K562 (cell line): ENCODE data around the gene AGO4.

Source experiments
- CTCF ChIP-seq, 3 experiments: IDR thresholded peaks in 2 of 3; conservative IDR thresholded peaks in 1 of 3; 2 replicates each; pipeline ENCODE4 v1.5.1; 2011 to 2012; ENCODE audit warnings: low read length in 3 of 3, mild to moderate bottlenecking in 3 of 3, control low read depth in 2 of 3, improper control_type of control experiment in 1 of 3, inconsistent platforms in 1 of 3, low read depth in 1 of 3, mixed read lengths in 1 of 3, moderate library complexity in 1 of 3; ENCODE audit not compliant: insufficient read depth in 2 of 3
- EZH2 ChIP-seq: IDR thresholded peaks from 2 replicates; pipeline ENCODE4 v1.6.1; 2012; ENCODE audit warnings: low read depth, mild to moderate bottlenecking, inconsistent platforms, low read length, borderline replicate concordance
- POLR2A ChIP-seq: fragments of 450-650 bp; conservative IDR thresholded peaks from 2 replicates; pipeline ENCODE4 v1.6.1; 2016
- RFX5 ChIP-seq: IDR thresholded peaks from 2 replicates; pipeline ENCODE4 v1.6.1; 2011; ENCODE audit warnings: low read depth, mild to moderate bottlenecking, improper control_type of control experiment, low read length
- SIN3A ChIP-seq, 2 experiments: fragments of 150-350 bp in 1 of 2; IDR thresholded peaks; 2 replicates each; pipeline ENCODE4 v1.6.1; 2011 to 2016; ENCODE audit warnings: borderline replicate concordance in 2 of 2, low read depth in 2 of 2, low read length in 2 of 2, mild to moderate bottlenecking in 2 of 2, moderate library complexity in 2 of 2; ENCODE audit not compliant: control insufficient read depth in 1 of 2
- ZBTB33 ChIP-seq: sonication (generic); formaldehyde crosslinking; IDR thresholded peaks from 2 replicates; pipeline ENCODE4 v1.8.1; 2023; ENCODE audit warnings: mild to moderate bottlenecking, missing genetic modification reagents
- ZNF592 ChIP-seq: fragments of 450-650 bp; IDR thresholded peaks from 2 replicates; pipeline ENCODE4 v1.6.1; 2017; ENCODE audit warnings: antibody characterized with exemption, mild to moderate bottlenecking
- ZNF76 ChIP-seq: fragments of 250-450 bp; sonication (Bioruptor Pico); IDR thresholded peaks from 2 replicates; pipeline ENCODE4 v1.4.0; 2020; ENCODE audit warnings: mild to moderate bottlenecking, moderate library complexity, borderline replicate concordance

GRCh38 chr1:35850051-35850450, 42.2 kb downstream of the AGO4 start:
- TF ChIP-seq POLR2A (no peak), EZH2 (no peak), ZNF76 (CRISPR knock-in tag) (no peak), SIN3A (IDR thresholded peaks at IDR 0.05; ENCODE audit: borderline replicate concordance in 2 of 2, control insufficient read depth in 1 of 2, low read depth in 2 of 2, low read length in 2 of 2) (no peak), ZBTB33 (CRISPR knock-in tag) (no peak), CTCF (IDR thresholded peaks at IDR 0.05 in 2 of 3, conservative IDR thresholded peaks at IDR 0.05 in 1 of 3; ENCODE audit: insufficient read depth in 2 of 3, low read depth in 1 of 3, low read length in 3 of 3) (no peak), RFX5 (no peak), ZNF592 (no peak)
